Gastroesophageal sphincter (tissue), 3 donors: ENCODE data around the gene MED8.

Experiments used
- EP300 ChIP-seq: sonication (generic); formaldehyde crosslinking; IDR thresholded peaks from one replicate; pipeline ENCODE4 v1.6.1; 2017; ENCODE audit warnings: antibody characterized with exemption, mild to moderate bottlenecking
- POLR2A ChIP-seq, 2 donors: fragments of 450-650 bp; IDR thresholded peaks; one replicate each; pipeline ENCODE4 v1.6.1; 2017; ENCODE audit warnings: antibody characterized with exemption in 2 of 2, mild to moderate bottlenecking in 2 of 2, moderate library complexity in 1 of 2
- TF ChIP-seq, protein P1 (sequence below), 4 experiments: fragments of 200-600 bp in 2 of 4; fragments of 450-650 bp in 2 of 4; sonication (generic) in 1 of 4; IDR thresholded peaks; one replicate each; pipeline ENCODE4 v1.5.1; 2017 to 2019; ENCODE audit warnings: antibody characterized with exemption in 4 of 4, mild to moderate bottlenecking in 2 of 4, moderate library complexity in 2 of 4

DNA sequence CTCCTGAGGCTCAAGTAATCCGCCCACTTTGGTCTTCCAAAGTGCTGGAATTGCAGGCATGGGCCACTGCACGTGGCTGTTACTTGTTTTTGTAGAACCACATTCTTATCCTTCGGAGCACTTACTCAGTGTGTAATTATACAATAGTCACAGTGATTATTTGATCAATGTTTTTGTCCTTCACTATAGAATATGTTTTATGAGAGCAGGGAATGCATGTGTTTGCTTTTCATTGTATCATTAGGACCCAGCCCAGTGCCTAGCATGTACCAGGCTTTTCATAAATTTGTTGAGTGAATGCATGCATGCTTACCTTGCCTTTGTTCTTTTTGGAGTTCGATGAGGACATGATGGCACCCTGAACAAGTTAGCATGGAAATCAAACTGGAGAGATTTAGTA, 5.9 kb upstream of the MED8 start:
- TF ChIP-seq, protein P1, sequence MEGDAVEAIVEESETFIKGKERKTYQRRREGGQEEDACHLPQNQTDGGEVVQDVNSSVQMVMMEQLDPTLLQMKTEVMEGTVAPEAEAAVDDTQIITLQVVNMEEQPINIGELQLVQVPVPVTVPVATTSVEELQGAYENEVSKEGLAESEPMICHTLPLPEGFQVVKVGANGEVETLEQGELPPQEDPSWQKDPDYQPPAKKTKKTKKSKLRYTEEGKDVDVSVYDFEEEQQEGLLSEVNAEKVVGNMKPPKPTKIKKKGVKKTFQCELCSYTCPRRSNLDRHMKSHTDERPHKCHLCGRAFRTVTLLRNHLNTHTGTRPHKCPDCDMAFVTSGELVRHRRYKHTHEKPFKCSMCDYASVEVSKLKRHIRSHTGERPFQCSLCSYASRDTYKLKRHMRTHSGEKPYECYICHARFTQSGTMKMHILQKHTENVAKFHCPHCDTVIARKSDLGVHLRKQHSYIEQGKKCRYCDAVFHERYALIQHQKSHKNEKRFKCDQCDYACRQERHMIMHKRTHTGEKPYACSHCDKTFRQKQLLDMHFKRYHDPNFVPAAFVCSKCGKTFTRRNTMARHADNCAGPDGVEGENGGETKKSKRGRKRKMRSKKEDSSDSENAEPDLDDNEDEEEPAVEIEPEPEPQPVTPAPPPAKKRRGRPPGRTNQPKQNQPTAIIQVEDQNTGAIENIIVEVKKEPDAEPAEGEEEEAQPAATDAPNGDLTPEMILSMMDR (IDR thresholded peaks at IDR 0.05) = no peak
- TF ChIP-seq POLR2A (IDR thresholded peaks at IDR 0.05) (no peak), EP300 (no peak)
